Progenitor cell of endocrine pancreas (in vitro differentiated cells): ENCODE results near the gene TES. TPM values are rescaled to one million over a fixed set of nuclear protein-coding genes. Genes with fewer than 3 reads are reported as not detected.

Source experiments
- DNase-seq: peaks from one replicate; pipeline ENCODE4 v3.0.0; 2021; ENCODE audit warnings: low spot score; ENCODE audit not compliant: unreplicated experiment
- H3K27ac Mint-ChIP-seq: 2 replicates; pipeline ENCODE4 v1.8.0; 2021; ENCODE audit warnings: mild to moderate bottlenecking, moderate library complexity, mixed read lengths
- H3K27me3 Mint-ChIP-seq: 2 replicates; pipeline ENCODE4 v1.8.0; 2021; ENCODE audit warnings: mixed read lengths
- H3K36me3 Mint-ChIP-seq: 2 replicates; pipeline ENCODE4 v1.8.0; 2022; ENCODE audit warnings: mixed read lengths; ENCODE audit not compliant: insufficient read depth
- H3K4me1 Mint-ChIP-seq: 2 replicates; pipeline ENCODE4 v1.8.0; 2021; ENCODE audit warnings: low read depth, mixed read lengths
- H3K4me3 Mint-ChIP-seq: 2 replicates; pipeline ENCODE4 v1.8.0; 2021; ENCODE audit warnings: low read depth, mild to moderate bottlenecking, moderate library complexity, mixed read lengths
- H3K9me3 Mint-ChIP-seq: 2 replicates; pipeline ENCODE4 v1.8.0; 2021; ENCODE audit warnings: low read depth, mixed read lengths
- total RNA-seq: library from RNA; stranded (reverse); gene quantifications from 2 replicates; pipeline ENCODE4 v1.2.1, GENCODE V29; 2021
- TF ChIP-seq, protein P1 (sequence below): fragments of 200-600 bp; sonication (generic); IDR thresholded peaks from one replicate; pipeline ENCODE4 v1.5.0; 2021; ENCODE audit warnings: antibody characterized with exemption, mild to moderate bottlenecking; ENCODE audit not compliant: unreplicated experiment

The TES gene
- total RNA-seq, 1 donor from 2014 or later, result 123 TPM

- Mint-ChIP-seq H3K9me3 (no peaks in the 10 kb centered on the region), H3K4me1 (peaks cover 35% of the 10 kb centered on the region), H3K27me3 (no peaks in the 10 kb centered on the region), H3K27ac (peak overlapping the region; percentile 38), H3K36me3 (peaks cover 2% of the 10 kb centered on the region), H3K4me3 (peak overlapping the region; percentile 90)
- TF ChIP-seq, protein P1, sequence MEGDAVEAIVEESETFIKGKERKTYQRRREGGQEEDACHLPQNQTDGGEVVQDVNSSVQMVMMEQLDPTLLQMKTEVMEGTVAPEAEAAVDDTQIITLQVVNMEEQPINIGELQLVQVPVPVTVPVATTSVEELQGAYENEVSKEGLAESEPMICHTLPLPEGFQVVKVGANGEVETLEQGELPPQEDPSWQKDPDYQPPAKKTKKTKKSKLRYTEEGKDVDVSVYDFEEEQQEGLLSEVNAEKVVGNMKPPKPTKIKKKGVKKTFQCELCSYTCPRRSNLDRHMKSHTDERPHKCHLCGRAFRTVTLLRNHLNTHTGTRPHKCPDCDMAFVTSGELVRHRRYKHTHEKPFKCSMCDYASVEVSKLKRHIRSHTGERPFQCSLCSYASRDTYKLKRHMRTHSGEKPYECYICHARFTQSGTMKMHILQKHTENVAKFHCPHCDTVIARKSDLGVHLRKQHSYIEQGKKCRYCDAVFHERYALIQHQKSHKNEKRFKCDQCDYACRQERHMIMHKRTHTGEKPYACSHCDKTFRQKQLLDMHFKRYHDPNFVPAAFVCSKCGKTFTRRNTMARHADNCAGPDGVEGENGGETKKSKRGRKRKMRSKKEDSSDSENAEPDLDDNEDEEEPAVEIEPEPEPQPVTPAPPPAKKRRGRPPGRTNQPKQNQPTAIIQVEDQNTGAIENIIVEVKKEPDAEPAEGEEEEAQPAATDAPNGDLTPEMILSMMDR, result no peak
- DNase-seq, result no peak
Measured at GRCh38 chr7:116213361-116214130, 3.2 kb downstream of the TES start.

- H3K27me3 Mint-ChIP-seq, result no peaks in the 10 kb centered on the region
- no peak for DNase-seq
- peaks cover 2% of the 10 kb centered on the region for H3K36me3 Mint-ChIP-seq
- TF ChIP-seq, protein P1, result no peak
- H3K4me1 Mint-ChIP-seq, result peaks cover 36% of the 10 kb centered on the region
- no peak overlapping the region for H3K4me3 Mint-ChIP-seq
- no peak overlapping the region for H3K27ac Mint-ChIP-seq
- H3K9me3 Mint-ChIP-seq, result no peaks in the 10 kb centered on the region
Measured at GRCh38 chr7:116214921-116215320, 4.6 kb downstream of the TES start.

DNA sequence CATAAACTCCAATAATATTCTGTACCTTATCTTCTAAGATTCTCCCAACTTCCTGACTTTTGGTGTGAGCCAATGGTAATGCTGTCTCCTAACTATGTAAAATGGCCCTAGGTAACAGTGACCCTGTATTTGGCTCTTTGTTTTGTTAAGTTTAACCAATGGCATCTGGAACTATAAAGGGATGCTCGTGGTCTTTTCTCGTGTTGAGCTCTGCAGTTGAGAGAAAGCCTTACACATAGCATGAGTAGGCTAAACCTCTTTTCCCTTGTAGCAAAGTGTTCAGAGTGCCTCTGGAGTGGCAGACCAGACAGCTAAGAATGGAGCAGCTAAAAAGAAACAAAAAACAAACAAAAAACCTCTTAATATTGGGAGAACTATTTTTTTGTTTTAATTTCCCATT lies 5.2 kb downstream of the TES start:
- Mint-ChIP-seq H3K36me3 (peaks cover 2% of the 10 kb centered on the region), H3K27ac (no peak overlapping the region), H3K27me3 (no peaks in the 10 kb centered on the region), H3K4me1 (peaks cover 36% of the 10 kb centered on the region), H3K4me3 (no peak overlapping the region), H3K9me3 (no peaks in the 10 kb centered on the region)
- TF ChIP-seq, protein P1, result no peak
- no peak for DNase-seq

GRCh38 chr7:116216956-116217571 lies 6.7 kb downstream of the TES start:
- no peaks in the 10 kb centered on the region for H3K9me3 Mint-ChIP-seq
- no peak overlapping the region for H3K4me3 Mint-ChIP-seq
- peaks cover 33% of the 10 kb centered on the region for H3K4me1 Mint-ChIP-seq
- TF ChIP-seq, protein P1, result no peak
- no peaks in the 10 kb centered on the region for H3K27me3 Mint-ChIP-seq
- no peak for DNase-seq
- no peak overlapping the region for H3K27ac Mint-ChIP-seq
- H3K36me3 Mint-ChIP-seq, result peaks cover 2% of the 10 kb centered on the region

DNA sequence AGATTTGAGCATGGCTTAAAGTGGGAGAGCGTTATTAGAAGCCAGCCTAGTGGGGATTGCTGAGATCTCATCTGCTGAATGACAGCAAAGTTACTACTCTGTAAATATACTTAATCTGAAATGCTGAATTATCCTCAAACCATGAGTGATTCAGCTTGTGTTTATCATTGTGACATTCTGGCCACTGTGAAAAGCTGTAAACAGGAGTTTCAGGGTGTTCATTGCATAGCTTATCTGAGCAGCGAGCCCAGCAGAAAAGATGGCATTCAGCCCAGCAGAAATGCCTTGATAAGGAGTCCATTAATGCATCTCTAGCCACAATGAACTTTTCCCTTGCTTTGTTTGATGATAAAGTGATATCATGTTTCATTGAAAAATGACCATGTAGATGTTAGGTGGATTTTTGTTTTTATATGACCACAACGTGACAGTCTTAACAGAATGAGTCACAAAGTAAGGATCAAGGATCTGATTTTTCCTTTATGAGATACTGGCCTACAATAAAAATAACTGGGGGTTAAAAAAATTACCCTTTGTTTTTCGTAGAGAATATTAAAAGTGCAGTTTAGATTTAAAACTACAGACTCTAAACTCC lies 7.8 kb downstream of the TES start:
- H3K9me3 Mint-ChIP-seq, result no peaks in the 10 kb centered on the region
- DNase-seq, result no peak
- TF ChIP-seq, protein P1, result no peak
- H3K27ac Mint-ChIP-seq, result peak overlapping the region; percentile 76
- H3K4me3 Mint-ChIP-seq, result no peak overlapping the region
- no peaks in the 10 kb centered on the region for H3K27me3 Mint-ChIP-seq
- H3K4me1 Mint-ChIP-seq, result peaks cover 27% of the 10 kb centered on the region
- H3K36me3 Mint-ChIP-seq, result peaks cover 2% of the 10 kb centered on the region
